Astrocyte of the spinal cord (primary cell): ENCODE results near the gene POFUT1.

ENCODE experiments used
- DNase-seq: peaks from one replicate; pipeline ENCODE4 v3.0.0; 2011; ENCODE audit warnings: low read depth, low spot score
- H3K4me3 ChIP-seq: 2 replicates; pipeline ENCODE4 v1.5.1; 2011; ENCODE audit warnings: low read depth, mild to moderate bottlenecking, low read length, moderate library complexity
- in situ Hi-C: cut with HindIII; loops from 2 replicates; pipeline ENCODE4 v1.10.0; 2017; ENCODE audit warnings: low sequenced_read_pairs
- TF ChIP-seq, protein P1 (sequence below): IDR thresholded peaks from 2 replicates; pipeline ENCODE4 v1.5.1; 2012; ENCODE audit warnings: low read depth, mild to moderate bottlenecking, low read length, inconsistent platforms

POFUT1 gene

GRCh38 chr20:32218156-32218900, 10.6 kb downstream of the POFUT1 start:
- in situ Hi-C loops, result no loop called here
- no peak for DNase-seq
- H3K4me3 ChIP-seq, result no peak overlapping the region
- TF ChIP-seq, protein P1, sequence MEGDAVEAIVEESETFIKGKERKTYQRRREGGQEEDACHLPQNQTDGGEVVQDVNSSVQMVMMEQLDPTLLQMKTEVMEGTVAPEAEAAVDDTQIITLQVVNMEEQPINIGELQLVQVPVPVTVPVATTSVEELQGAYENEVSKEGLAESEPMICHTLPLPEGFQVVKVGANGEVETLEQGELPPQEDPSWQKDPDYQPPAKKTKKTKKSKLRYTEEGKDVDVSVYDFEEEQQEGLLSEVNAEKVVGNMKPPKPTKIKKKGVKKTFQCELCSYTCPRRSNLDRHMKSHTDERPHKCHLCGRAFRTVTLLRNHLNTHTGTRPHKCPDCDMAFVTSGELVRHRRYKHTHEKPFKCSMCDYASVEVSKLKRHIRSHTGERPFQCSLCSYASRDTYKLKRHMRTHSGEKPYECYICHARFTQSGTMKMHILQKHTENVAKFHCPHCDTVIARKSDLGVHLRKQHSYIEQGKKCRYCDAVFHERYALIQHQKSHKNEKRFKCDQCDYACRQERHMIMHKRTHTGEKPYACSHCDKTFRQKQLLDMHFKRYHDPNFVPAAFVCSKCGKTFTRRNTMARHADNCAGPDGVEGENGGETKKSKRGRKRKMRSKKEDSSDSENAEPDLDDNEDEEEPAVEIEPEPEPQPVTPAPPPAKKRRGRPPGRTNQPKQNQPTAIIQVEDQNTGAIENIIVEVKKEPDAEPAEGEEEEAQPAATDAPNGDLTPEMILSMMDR, result no peak

GRCh38 chr20:32224463-32224862, 16.8 kb downstream of the POFUT1 start:
- TF ChIP-seq, protein P1, result no peak
- in situ Hi-C loops, result no loop called here
- no peak overlapping the region for H3K4me3 ChIP-seq
- no peak for DNase-seq

DNA sequence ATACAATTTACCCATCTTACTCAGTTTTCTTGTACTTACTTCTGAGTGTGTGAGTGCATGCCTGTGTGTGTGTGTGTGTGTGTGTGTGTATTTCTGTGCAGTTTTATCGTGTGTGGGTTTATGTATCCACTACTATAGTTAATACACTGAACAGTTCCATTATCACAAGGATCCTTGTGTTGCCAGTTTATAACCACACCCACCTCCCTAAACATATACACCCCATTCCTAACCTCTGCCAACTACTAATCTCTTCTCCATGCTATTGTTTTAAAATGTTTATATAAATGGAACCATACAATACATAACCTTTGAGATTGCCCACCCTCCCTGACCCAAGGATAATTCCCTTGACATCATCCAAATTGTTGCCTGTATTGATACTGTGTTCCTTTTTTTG, 18.7 kb downstream of the POFUT1 start:
- in situ Hi-C loops, result no loop called here
- TF ChIP-seq, protein P1, result no peak
- no peak for DNase-seq
- H3K4me3 ChIP-seq, result no peak overlapping the region

- in situ Hi-C loops, result no loop called here
- H3K4me3 ChIP-seq, result no peak overlapping the region
- no peak for DNase-seq
- TF ChIP-seq, protein P1, result no peak
These were observed 19.6 kb downstream of the POFUT1 start for GRCh38 chr20:32227306-32227705.

GRCh38 chr20:32227744-32228688, 20.3 kb downstream of the POFUT1 start:
- no peak for DNase-seq
- in situ Hi-C loops, result no loop called here
- TF ChIP-seq, protein P1, result no peak
- no peak overlapping the region for H3K4me3 ChIP-seq

GRCh38 chr20:32229251-32229747, 21.6 kb downstream of the POFUT1 start:
- TF ChIP-seq, protein P1, result no peak
- H3K4me3 ChIP-seq, result no peak overlapping the region
- DNase-seq, result no peak
- in situ Hi-C loops, result no loop called here
